ENCODE data around the gene CCDC78. TPM values are rescaled to one million over a fixed set of nuclear protein-coding genes. Genes with fewer than 3 reads are reported as not detected.
"Not testable (repeated sequence)": the region's sequence is repeated elsewhere in the genome, so short reads cannot be mapped to it uniquely, and the experiment has no call there.

The CCDC78 gene
- total RNA-seq, 1 experiment from 2014 or later = 0.23 TPM

DNA sequence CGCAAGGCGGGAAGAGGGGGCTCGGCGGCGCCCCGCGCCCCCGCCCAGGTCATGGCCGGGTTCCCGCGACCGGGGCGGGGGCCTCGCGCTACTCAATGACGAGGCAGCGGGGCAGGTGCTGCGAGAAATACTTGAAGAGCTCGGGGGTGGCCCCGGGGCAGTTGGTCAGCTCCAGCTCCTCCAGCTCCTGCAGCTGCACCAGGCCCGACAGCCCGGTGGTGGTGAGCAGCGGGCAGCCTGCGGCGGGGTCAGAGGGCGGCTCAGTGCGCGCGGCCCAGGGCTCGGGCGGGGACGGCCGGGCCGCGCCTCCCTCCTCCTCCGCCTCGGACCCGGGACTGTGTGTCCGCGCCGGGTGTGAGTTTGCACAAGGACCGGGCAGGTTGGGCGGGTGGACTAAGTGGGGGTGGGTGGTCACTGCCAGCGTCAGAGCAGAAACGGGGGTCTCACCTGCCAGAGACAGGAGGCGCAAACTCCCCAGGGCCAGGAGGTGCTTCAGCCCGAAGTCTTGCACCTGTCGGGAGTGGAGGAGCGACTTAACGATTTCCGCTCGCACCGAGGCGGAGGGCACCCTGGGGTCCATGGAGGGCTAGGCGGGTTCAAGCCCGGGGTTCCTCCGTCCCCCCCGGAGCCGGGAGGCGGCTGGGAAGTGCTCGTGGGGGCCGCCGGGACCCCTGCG is 31.9 kb downstream of the CCDC78 start:
- DNase-seq (ENCODE audit: low read depth) = no peak

DNA sequence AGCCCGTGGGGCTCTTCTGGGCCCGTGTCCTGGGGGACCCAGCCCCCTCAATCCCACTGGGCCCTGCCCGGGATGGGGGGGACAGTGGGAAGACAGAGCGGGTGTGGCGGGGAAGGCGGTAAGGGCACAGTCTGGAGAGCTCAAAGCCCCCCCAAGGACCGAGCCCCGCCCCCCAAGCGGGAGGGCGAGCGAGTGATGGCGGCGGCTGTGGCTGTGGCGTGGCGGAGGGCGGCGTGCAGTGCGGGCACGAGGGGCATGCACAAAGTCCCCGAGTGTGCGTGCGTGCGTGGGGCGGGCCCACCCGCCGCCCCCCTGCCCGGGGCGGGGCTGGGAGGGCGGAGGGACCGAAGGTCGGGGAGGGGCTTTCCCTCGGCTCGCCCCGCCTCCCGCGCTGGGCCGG is 32.5 kb downstream of the CCDC78 start:
- no peak for DNase-seq (ENCODE audit: low read depth)

- DNase-seq (ENCODE audit: low read depth) = no peak
Measured at GRCh38 chr16:693364-693763, 32.9 kb downstream of the CCDC78 start.

DNA sequence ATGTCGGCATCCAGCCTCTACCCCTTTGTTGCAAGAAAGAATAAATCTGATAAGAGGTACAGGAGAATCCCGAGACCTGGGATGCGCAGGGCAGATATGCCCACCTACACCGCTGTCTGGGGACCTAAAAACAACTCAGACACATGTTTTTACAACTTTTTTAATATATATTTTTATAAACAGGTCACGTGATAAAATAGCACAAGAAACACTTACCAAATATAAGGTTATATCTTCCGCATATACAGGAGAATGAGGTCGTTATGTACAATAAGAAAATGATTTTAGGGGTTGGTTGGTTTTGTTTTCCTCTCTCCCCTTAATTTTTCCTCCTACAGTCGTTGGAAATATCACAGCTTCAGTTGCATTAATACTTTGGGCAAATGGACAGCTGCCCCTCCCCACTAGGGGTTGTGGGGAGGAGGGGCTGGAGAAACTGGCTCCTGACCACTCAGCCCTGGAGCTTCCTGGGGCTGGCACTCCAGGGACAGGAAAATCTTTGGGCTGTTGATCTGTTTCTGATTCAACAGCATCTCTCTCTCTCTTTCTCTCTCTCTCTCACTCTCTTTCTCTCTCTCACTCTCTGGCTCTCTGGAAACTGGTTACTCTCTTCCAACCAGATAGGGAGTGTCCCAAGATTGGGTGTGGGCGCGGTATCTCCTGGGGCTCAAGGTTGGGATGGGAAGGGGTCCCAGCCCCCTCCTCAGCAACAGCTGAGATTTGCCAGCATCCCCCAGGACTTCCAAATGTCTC is 33.7 kb downstream of the CCDC78 start:
- DNase-seq (ENCODE audit: low read depth) = no peak

- not testable (repeated sequence) for DNase-seq (ENCODE audit: low read depth)
Measured at GRCh38 chr16:691242-691641, 35.0 kb downstream of the CCDC78 start.

DNA sequence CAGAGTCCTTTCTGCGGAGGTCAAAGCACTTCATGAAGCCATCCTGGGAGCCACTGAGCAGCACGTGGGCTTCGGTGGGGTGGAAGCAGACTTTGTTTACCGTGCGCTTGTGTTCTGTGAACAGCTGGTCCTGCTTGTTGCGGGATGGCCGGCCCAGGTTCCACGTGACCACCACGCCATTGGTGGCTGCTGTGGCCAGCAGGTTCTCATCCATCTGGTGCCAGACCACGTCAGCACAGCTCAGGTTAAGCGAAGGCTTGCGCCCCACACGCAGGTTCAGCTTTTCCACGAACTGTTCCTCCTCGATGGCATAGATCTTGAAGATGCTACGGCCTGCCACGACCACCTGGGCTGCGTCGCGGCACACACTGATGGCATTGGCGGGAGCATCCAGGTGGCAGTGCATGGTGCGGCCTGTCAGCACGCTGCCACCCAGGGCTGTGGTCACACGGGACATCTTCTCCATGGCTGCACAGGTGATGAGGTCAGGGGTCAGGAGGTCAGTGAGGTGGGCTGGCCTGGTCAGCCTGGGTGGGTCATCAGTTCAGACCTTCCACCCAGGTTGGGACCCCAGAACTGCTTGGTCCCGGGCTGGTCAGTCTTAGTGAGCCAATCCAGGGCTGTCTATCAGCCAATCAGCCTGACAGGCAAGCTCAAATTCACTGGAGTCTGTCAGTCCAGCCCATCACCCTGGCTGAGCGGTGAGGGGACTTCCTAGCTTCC is 36.9 kb downstream of the CCDC78 start:
- DNase-seq (ENCODE audit: low read depth) = no peak

- DNase-seq (ENCODE audit: low read depth) = no peak
Measured at GRCh38 chr16:687499-687898, 38.7 kb downstream of the CCDC78 start.

DNA sequence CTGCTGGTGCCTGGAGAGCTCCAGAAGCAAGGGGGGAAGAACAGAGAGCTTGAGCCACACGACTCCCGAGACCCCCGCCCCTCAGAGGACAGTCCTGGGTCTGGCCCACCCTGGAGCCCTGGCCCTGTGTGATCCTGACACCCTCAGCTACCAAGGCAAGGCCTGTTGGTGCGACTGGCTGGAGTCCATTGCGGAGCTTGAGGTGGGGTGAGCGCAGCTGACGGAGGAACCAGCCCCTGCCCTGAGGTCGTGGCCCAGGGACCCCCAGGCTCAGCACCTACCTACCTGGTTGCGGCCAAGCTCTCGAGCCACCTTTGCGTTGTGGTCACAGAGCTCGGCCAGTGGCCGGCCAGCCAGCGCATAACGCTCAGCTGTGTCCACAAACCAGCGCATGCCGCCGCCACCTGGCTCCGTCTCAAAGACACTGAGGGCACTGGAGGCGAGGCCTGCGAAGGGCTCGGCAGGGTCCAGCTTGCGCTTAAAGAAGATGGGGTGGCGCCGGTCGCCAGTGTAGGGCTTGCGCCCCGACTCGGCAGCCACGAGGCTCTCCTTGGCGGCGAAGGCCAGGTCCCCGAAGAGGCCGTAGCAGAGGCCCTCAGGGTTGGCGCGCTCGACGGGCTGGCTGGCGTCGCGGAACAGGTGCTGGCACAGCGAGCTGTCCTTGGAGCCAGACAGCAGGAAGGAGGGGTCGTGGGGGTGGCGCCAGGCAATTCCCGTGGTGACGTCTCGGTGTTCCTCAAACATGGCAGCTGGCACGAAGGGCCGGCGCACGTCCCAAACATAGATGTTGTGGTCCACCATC is 39.6 kb downstream of the CCDC78 start:
- DNase-seq (ENCODE audit: low read depth) = no peak

- peak; percentile 64 for DNase-seq (ENCODE audit: low read depth)
Measured at GRCh38 chr16:685967-686366, 40.3 kb downstream of the CCDC78 start.

- no peak for DNase-seq (ENCODE audit: low read depth)
Measured at GRCh38 chr16:684961-685696, 41.1 kb downstream of the CCDC78 start.

DNA sequence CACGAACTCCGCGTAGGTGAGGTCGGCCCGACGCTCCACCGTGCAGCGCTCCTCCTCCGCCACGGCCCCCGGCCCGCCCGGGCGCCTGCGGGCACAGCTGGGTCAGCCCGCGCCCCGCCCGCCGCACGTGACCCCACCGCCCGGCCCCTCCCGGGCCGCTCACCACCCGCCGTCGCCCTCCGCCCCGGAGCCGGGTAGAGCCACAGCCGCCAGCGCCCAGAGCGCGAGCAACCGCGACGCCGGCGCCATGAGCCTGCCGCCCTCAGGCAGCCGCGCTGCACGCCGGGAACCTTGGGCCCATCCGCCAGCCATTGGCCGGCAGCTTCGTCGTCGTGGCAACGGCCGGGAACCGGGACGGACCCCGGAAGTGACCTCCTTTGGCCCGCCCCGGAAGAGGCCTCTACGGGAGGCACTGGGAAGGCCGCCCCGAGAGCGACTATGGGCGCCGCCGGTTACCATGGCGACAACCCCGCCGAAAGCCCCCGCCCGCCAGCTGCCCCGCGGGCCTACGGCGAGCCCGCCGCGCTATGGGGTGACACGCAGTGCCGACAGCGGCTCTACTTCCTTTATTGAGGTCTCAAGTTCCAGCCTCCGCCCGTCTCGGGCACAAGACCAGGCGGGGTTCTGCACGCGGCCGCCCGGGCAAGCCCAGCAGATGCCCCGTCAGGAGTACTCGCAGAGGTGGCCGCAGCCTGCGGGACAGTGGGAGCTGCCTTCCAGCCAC is 42.0 kb downstream of the CCDC78 start, which contains the start of gene JMJD8:
JMJD8 (minus strand) TSS at position 264 of the 724 bp plus-strand sequence; CDS start at position 249, 15 bp downstream.
- peak; percentile 96 for DNase-seq (ENCODE audit: low read depth)

DNA sequence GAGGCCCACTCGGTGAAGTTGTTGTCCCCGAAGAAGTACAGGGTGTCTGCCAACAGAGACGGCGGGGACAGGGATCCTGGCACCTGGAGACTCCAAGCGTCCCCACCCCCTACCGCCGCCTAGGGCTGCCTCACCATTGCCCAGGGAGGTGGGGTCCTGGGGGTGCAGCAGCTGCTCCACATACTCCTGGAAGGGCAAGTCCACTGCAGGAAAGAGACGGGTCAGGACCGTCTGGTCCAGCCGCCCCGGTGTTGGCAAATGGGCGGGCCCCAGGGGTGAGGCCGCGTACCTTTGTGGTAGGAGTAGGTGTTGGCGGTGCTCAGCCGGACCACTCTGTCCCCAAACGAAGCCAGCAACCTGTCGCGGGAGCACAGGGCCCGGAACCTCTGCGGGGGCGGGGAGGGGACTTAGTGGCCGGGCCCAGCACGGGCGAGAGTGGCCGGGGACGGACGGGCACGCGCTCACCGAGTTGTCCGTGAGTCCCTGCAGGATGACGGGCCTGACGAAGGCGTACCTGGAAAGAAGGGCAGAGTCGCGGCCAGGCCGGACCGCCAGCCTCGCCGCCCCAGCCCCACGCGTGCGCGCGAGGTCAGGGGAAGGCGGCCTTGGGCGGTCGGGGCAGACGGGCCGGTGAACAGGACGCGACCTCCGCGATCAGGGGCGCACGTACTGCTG is 42.7 kb downstream of the CCDC78 start:
- no peak for DNase-seq (ENCODE audit: low read depth)

GRCh38 chr16:682493-683395 is 43.5 kb downstream of the CCDC78 start:
- no peak for DNase-seq (ENCODE audit: low read depth)

- no peak for DNase-seq (ENCODE audit: low read depth)
Measured at GRCh38 chr16:681746-682427, 44.4 kb downstream of the CCDC78 start.

- peak; percentile 59 for DNase-seq (ENCODE audit: low read depth)
Measured at GRCh38 chr16:680967-681745, 45.1 kb downstream of the CCDC78 start.

DNA sequence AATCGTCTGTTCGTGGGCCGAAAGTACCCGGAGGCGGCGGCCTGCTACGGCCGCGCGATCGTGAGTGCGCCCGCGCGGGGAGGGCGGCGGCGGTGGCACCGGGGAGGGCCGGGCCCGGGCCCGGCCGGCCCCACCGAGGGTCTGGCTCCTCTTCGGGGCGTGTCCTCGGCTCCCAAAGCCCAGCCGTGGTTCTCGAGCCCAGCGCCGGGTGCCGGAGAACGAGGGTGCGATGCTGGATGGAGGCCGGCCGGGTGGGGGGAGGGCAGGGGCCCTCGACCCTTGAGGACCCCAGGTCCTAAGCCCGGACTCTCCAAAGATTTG is 45.7 kb downstream of the CCDC78 start:
- no peak for DNase-seq (ENCODE audit: low read depth)

DNA sequence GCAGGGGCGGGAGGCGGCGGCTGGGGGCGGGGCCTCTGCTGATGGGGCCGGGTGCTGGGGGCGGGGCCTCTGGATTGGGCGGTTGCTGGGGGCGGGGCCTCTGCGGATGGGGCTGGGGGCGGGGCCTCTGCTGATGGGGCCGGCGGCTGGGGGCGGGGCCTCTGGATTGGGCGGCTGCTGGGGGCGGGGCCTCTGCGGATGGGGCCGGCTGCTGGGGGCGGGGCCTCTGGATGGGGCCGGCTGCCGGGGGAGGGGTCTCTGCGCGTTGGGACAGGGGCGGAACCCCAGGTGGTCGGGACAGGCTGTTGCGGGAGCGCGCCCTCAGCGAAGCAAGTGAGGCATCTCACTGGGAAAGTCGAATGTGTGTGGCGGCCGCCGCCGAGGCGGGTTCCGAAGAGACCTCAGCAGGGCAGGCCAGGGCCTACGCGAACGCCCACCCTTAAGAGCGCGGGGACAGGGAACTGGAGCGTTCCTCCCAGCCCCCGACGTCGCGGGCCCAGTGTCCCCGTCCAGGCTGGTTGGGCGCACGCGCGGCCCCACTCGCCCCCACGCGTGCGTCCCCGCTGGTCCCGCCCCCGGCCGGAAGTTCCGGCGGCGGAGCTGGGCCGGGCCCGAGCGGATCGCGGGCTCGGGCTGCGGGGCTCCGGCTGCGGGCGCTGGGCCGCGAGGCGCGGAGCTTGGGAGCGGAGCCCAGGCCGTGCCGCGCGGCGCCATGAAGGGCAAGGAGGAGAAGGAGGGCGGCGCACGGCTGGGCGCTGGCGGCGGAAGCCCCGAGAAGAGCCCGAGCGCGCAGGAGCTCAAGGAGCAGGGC is 46.2 kb downstream of the CCDC78 start, which contains the start of gene STUB1:
STUB1 (plus strand) TSS at position 597 of the 811 bp plus-strand sequence; CDS start at position 713, 116 bp downstream.
- DNase-seq (ENCODE audit: low read depth) = peak; percentile 87

Data from Daoy (cell line).